NCI-H2196 treated with DMSO at 0.1 percent for 48 hours (cell line): ENCODE measurements around the gene PET100.
"Not testable (repeated sequence)": the region's sequence is repeated elsewhere in the genome, so short reads cannot be mapped to it uniquely, and the experiment has no call there.

Experiments used
- DNase-seq: peaks from one replicate; lab custom pipeline; 2025; ENCODE audit not compliant: unreplicated experiment; lab: John Stamatoyannopoulos, UW

Gene PET100

DNA sequence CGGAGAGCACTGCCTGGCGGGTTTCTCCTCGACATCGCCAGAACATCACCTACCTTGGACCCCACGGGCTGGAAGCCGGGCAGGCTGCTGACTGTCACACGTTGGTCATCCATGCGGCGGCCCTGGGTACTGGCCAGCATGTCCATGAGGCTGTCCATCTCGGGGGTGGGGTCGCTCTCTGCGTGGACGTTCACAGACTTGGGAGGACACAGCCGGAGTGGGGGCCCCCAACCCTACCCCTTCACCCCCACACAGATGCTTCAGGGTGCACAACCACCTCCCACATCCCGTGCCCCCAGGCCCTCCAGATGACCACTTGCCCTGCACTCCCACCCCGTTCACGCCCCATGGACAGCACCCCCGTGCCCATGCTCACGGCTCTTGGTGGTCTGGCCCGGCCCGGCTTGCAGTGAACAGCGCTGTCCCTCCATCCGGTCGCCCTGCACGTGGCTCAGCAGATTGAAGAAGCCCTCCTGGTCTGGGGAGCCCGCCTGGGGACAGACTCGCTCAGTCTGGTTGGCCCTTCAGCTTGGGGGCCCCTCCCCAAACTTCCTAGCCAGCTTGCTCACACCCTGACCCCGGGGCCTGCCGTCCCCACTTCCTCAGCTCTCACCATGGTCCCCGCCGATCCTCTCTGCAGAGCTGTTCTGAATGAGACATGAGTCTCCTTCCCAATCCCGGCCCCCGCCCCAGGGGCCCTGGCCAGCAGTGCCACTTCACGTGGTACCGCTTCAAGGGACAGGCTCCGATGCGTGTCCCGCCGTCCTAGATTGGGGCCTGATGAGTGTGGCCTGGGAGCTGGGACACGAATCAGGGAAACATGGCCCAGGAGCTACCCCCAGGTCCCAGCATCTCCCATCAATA lies 3.0 kb downstream of the PET100 start:
- DNase-seq, result no peak

GRCh38 chr19:7633698-7634097 lies 4.1 kb downstream of the PET100 start, which contains the start of gene PCP2:
Gene PCP2, minus strand, starts transcription at chr19:7633719. Its CDS starts 262 bp downstream, at chr19:7633457.
- no peak for DNase-seq

GRCh38 chr19:7635670-7636069 lies 6.1 kb downstream of the PET100 start:
- no peak for DNase-seq

DNA sequence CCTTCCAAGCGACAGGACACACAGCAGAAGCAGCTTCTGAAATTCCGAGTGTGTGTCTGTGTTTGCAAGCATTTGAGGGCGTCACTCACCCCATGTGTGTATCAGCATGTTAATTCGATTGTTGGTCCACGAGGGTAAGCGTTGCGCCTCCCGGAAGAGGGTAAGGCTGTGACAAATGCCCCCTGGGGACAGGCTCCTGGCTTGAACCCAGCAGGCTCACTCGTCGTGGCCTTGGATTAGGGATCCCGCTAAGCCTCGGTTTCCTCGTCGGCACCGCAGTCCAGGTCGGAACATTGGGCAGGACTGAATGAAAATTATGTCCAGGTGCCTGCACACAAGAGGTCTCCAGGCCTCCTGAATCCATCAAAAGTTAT lies 6.7 kb downstream of the PET100 start:
- no peak for DNase-seq

- DNase-seq, result peak; percentile 77
Measured at GRCh38 chr19:7636691-7637373, 7.2 kb downstream of the PET100 start, which contains the start of gene STXBP2. Gene STXBP2, plus strand, starts transcription at chr19:7637110. Its CDS starts 40 bp downstream, at chr19:7637150.

GRCh38 chr19:7637374-7638256 lies 8.0 kb downstream of the PET100 start:
- DNase-seq, result no peak

DNA sequence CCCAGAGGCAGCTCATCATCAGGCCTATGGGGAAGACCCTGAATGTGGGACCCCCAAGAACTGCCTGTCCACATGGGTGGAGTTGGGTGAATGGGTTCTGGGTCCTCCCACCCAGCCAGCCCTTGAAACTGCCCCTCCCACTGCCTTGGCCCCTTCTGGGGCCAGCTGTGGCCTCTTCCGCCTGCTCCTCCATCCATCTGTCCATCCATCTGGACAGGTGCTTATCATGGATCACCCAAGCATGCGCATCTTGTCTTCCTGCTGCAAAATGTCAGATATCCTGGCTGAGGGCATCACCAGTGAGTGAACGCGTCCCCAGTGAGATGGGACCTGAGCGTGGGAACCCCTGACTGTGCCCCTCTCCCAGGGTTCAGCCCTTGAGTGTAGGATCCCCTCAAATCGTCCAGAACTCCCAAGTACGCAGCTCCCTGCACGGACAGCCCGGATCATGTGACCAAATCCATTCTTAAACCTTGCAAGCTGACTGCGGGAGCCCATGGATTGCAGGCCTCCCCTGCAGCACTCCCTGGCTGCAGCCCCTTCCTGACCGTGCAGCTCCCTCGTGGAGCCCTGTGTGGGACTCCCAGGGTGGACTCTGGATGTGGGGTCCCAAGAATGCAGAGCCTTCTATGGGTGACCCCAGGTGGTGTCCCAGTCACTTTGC lies 9.3 kb downstream of the PET100 start:
- DNase-seq, result no peak

DNA sequence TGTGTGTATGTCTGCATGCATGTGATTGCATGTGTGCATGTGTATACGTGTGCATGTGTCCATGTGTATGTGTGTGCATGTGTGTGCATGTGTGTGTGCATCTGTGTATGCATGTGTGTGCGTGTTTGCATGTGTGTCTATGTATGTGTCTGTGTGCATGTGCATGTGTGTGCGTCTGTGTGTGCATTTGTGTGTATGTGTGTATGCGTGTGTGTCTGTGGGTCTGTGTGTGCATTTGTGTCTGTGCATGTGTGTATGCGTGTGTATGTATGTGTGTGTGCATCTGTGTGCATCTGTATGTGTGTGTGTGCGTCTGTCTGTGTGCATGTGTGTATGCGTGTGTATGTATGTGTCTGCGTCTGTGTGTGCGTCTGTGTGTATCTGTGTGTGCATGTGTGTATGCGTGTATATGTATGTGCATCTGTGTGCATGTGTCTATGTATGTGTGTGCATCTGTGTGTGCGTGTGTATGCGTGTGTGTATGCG lies 10.3 kb downstream of the PET100 start:
- no peak for DNase-seq

GRCh38 chr19:7640803-7641202 lies 11.2 kb downstream of the PET100 start:
- no peak for DNase-seq

GRCh38 chr19:7641290-7642276 lies 12.0 kb downstream of the PET100 start:
- DNase-seq, result no peak

GRCh38 chr19:7642295-7643030 lies 12.9 kb downstream of the PET100 start:
- no peak for DNase-seq

DNA sequence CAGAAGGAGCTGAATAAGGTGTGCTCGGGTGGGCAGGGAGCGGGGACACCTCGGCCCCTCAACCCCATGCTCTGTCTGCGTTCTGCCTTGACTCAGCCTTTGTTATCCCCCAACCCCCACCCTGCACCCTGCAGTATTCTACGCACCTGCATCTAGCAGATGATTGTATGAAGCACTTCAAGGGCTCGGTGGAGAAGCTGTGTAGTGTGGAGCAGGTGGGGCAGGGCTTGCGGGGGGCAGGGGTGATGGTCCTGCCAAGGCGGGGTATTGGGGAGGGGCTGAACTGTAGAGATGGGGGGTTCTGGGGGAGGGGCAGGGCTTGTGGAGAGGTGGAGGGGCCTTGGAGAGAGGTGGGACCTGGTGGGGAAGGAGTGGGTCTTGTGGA lies 13.4 kb downstream of the PET100 start:
- no peak for DNase-seq

DNA sequence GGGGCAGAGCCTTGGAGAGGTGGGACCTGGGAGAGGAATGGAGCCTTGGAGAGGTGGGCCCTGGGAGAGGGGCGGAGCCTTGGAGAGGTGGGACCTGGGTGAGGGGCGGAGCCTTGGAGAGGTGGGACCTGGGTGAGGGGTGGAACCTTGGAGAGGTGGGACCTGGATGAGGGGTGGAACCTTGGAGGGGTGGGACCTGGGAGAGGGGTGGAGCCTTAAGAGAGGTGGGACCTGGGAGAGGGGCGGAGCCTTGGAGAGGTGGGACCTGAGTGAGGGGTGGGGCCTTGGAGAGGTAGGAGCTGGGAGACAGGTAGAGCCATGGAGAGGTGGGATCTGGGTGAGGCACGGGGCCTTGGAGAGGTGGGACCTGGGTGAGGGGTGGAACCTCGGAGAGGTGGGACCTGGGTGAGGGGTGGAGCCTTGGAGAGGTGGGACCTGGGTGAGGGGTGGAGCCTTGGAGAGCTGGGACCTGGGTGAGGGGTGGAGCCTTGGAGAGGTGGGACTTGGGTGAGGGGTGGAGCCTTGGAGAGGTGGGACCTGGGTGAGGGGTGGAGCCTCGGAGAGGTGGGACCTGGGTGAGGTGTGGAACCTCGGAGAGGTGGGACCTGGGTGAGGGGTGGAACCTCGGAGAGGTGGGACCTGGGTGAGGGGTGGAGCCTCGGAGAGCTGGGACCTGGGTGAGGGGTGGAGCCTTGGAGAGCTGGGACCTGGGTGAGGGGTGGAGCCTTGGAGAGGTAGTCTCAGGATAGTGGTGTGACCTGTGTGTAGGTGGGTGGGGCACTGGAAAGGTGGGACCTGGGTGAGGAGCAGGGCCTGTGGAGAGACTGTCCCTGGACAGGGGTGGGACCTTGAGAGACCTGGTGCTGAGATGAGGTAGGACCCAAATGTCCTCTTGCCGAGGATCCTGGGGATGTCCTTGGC lies 14.3 kb downstream of the PET100 start:
- not testable (repeated sequence) for DNase-seq

GRCh38 chr19:7644550-7644877 lies 14.9 kb downstream of the PET100 start:
- DNase-seq, result no peak

DNA sequence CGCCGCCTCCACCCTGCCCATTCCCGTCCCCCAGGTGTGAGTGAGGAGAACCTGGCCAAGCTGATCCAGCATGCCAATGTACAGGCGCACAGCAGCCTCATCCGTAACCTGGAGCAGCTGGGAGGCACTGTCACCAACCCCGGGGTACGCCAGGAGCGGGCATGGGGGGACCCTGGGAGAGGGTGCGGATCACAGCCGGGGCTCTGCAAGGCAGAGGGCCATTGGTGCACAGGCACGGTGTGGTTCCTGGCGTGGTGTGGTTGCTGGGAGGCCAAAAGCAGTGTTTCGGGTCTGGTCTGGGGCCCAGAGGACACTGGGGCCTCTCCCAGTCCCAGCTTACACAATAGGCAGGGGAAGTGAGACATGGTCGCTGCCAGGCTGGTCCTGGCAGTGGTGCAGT lies 15.6 kb downstream of the PET100 start:
- DNase-seq, result no peak

GRCh38 chr19:7645656-7646425 lies 16.2 kb downstream of the PET100 start:
- DNase-seq, result no peak

GRCh38 chr19:7646426-7646700 lies 16.8 kb downstream of the PET100 start:
- DNase-seq, result no peak
